Posterior vena cava (tissue), 2 donors: ENCODE results near the gene PGRMC1. TPM values are rescaled to one million over a fixed set of nuclear protein-coding genes. Genes with fewer than 3 reads are reported as not detected.
"Not testable (repeated sequence)": the region's sequence is repeated elsewhere in the genome, so short reads cannot be mapped to it uniquely, and the experiment has no call there.

Experiments used
- DNase-seq: peaks from one replicate; pipeline ENCODE4 v3.0.0-alpha.2; 2020; ENCODE audit warnings: low spot score
- intact Hi-C, 2 donors: fragments of 100-400 bp; cut with DNase I; formaldehyde crosslinking; loops; one replicate each; pipeline versions ENCODE4 v1.14.1 to v1.14.2; 2022 to 2023
- total RNA-seq, 2 donors: library from RNA; stranded (reverse); fragmentation: NEBNext Ultra II Directional; extraction: Animal tissue kit (Norgen Biotek cat#: 25700); gene quantifications; one replicate each; pipeline ENCODE4 v1.2.1, GENCODE V29; 2021
- donor health status: DM: yes; HTN: yes; CAD: no.
- donor health status: DM: yes; HTN: yes; CAD: no.

The PGRMC1 gene
- total RNA-seq, 2 donors from 2014 or later, result 96.4 to 126 TPM

- intact Hi-C loops, result no loop called here
- DNase-seq, result no peak
These were observed 52.9 kb downstream of the PGRMC1 start for GRCh38 chrX:119288890-119289393.

DNA sequence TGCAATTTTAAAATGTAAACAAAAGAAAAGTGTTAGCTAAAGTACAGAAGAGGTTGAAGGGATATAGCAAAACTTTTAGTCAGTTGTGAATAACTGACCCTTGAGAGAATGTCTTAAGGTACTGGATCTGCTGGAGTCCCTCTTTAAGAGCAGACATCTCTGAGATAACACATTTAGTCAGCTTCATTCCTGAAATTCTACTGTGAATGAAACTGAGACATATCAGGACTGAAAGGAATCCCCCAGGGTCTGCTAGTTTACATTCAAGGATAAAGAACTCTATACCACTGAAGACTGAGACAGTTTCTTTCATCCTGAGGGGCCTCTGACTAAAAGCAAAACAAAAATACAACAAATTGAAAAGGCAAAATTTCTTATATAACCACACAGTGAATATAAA is 54.4 kb downstream of the PGRMC1 start:
- intact Hi-C loops, result no loop called here
- no peak for DNase-seq

DNA sequence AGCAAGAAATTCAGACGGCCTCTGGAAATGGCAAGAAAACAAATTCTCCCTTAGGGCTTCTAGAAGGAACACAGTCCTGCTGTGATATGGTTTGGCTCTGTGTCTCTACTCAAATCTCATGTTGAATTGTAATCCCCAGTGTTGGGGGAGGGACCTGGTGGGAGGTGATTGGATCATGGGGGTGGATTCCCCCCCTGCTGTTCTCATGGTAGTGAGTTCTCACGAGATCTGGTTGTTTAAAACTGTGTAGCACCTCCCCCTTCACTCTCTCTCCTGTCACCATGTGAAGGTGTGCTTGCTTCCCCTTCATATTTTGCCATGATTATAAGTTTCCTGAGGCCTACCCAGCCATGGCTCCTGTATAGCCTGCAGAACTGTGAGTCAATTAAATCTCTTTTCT is 55.2 kb downstream of the PGRMC1 start:
- intact Hi-C loops, DNase-seq: not testable (repeated sequence)

DNA sequence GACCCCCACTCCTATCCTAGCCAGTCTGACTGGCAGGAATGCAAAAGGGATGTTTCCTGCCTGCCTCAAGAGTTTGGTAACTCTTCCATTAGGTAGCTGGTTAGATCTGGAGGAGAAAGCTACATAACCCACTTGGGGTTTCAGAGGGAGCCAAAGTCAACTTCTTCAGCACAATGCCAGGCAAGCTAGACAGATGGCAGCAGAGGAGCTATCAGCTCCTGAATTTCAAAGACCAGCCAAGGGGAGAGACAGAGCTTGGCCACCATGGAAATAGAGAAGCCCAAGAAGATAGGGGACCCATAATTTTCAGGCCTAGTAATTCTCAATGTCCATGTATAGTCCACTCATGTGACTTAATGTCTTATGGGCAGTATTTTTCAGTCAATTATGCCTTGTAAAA is 56.4 kb downstream of the PGRMC1 start:
- intact Hi-C loops, result no loop called here
- no peak for DNase-seq

Other genes starting within 250 kb of the PGRMC1 start
- gene CT47C1, start 163.3 kb upstream of the PGRMC1 start, total RNA-seq, result not detected
- gene KIAA1210, start 108.5 kb upstream of the PGRMC1 start, total RNA-seq, result not detected
- gene SLC25A43, start 163.1 kb downstream of the PGRMC1 start, total RNA-seq, result 10 to 100 TPM; 14.0 to 14.7 TPM
- gene SLC25A5, start 232.2 kb downstream of the PGRMC1 start, total RNA-seq, result 100 to 1,000 TPM; 134 to 150 TPM